Endothelial cell of umbilical vein (primary cell): ENCODE data around the gene PLEKHG4B.

Experiments used
- EZH2 ChIP-seq: IDR thresholded peaks from 2 replicates; pipeline ENCODE4 v1.6.1; 2012; ENCODE audit warnings: borderline replicate concordance, low read depth, mild to moderate bottlenecking, moderate library complexity, low read length, inconsistent platforms; ENCODE audit not compliant: severe bottlenecking
- GATA2 ChIP-seq: IDR thresholded peaks from 2 replicates; pipeline ENCODE4 v1.7.0; 2011; ENCODE audit warnings: low read depth, mild to moderate bottlenecking, moderate library complexity, mixed read lengths, low read length; ENCODE audit not compliant: insufficient read length, insufficient read depth
- JUN ChIP-seq: IDR thresholded peaks from 2 replicates; pipeline ENCODE4 v1.6.1; 2011; ENCODE audit warnings: borderline replicate concordance, low read depth; ENCODE audit not compliant: insufficient read length, insufficient read depth
- POLR2A ChIP-seq: IDR thresholded peaks from 2 replicates; pipeline ENCODE4 v1.6.1; 2012; ENCODE audit warnings: low read depth, mild to moderate bottlenecking, control low read depth, low read length
- POLR2AphosphoS5 ChIP-seq: IDR thresholded peaks from 2 replicates; pipeline ENCODE4 v1.6.1; 2012; ENCODE audit warnings: low read depth, mild to moderate bottlenecking, control low read depth, low read length, moderate library complexity; ENCODE audit not compliant: insufficient read depth
- TF ChIP-seq, protein P1 (sequence below), 2 donors: IDR thresholded peaks; 1 replicate in 1 of 2; 2 replicates in 1 of 2; pipeline ENCODE4 v1.5.1; 2011; ENCODE audit warnings: low read length in 2 of 2, mild to moderate bottlenecking in 2 of 2, moderate library complexity in 2 of 2, control low read depth in 1 of 2, inconsistent platforms in 1 of 2, low read depth in 1 of 2; ENCODE audit not compliant: insufficient read depth in 1 of 2; ENCODE audit errors: extremely low read depth in 1 of 2
- TF ChIP-seq, protein P2 (sequence below): IDR thresholded peaks from 2 replicates; pipeline ENCODE4 v1.6.1; 2011; ENCODE audit not compliant: insufficient read depth, insufficient read length

GRCh38 chr5:158807-159447 is 67.0 kb downstream of the PLEKHG4B start:
- TF ChIP-seq POLR2AphosphoS5 (no peak), JUN (no peak), EZH2 (no peak), POLR2A (no peak), GATA2 (no peak)
- TF ChIP-seq, protein P1, sequence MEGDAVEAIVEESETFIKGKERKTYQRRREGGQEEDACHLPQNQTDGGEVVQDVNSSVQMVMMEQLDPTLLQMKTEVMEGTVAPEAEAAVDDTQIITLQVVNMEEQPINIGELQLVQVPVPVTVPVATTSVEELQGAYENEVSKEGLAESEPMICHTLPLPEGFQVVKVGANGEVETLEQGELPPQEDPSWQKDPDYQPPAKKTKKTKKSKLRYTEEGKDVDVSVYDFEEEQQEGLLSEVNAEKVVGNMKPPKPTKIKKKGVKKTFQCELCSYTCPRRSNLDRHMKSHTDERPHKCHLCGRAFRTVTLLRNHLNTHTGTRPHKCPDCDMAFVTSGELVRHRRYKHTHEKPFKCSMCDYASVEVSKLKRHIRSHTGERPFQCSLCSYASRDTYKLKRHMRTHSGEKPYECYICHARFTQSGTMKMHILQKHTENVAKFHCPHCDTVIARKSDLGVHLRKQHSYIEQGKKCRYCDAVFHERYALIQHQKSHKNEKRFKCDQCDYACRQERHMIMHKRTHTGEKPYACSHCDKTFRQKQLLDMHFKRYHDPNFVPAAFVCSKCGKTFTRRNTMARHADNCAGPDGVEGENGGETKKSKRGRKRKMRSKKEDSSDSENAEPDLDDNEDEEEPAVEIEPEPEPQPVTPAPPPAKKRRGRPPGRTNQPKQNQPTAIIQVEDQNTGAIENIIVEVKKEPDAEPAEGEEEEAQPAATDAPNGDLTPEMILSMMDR (IDR thresholded peaks at IDR 0.05; ENCODE audit: extremely low read depth in 1 of 2, insufficient read depth in 1 of 2, low read depth in 1 of 2, low read length in 2 of 2): no peak
- TF ChIP-seq, protein P2, sequence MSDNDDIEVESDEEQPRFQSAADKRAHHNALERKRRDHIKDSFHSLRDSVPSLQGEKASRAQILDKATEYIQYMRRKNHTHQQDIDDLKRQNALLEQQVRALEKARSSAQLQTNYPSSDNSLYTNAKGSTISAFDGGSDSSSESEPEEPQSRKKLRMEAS: no peak
